Epithelial cell of proximal tubule (primary cell): ENCODE data around the gene DHX8. TPM values are rescaled to one million over a fixed set of nuclear protein-coding genes. Genes with fewer than 3 reads are reported as not detected.

Experiments
- DNase-seq: peaks from one replicate; pipeline ENCODE4 v3.0.0-alpha.2; 2011; ENCODE audit warnings: low read depth
- H3K4me3 ChIP-seq: 2 replicates; pipeline ENCODE4 v1.5.1; 2011; ENCODE audit warnings: low read depth, mild to moderate bottlenecking, low read length
- total RNA-seq: library from RNA; depleted of rRNA; stranded (reverse); fragments of >200 nt; gene quantifications from 2 replicates; pipeline ENCODE4 v1.2.3, GENCODE V29; 2015
- TF ChIP-seq, protein P1 (sequence below): conservative IDR thresholded peaks from 2 replicates; pipeline ENCODE4 v1.5.1; 2012; ENCODE audit warnings: low read depth, mild to moderate bottlenecking, low read length

The DHX8 gene
- total RNA-seq, 1 donor from 2014 or later = 25.8 TPM

DNA sequence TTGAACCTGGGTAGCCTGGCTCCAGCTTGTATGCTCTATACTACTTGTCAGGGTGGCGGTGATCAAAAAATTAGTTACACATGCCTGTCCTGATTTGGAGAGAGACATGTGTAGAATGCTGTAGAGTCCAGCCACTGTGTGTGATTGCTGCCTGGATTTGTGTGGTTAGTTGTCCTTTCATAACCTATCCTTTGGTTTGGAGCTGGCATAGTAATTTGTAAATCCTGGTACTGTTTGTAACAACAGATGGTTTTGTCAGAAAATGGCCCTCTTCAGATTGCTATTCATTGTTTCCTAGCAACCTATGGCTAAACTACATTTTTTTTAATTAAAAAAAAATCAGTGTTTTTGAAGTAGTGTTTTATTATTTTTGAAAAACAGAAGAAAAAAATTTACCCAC, 31.9 kb downstream of the DHX8 start:
- TF ChIP-seq, protein P1, sequence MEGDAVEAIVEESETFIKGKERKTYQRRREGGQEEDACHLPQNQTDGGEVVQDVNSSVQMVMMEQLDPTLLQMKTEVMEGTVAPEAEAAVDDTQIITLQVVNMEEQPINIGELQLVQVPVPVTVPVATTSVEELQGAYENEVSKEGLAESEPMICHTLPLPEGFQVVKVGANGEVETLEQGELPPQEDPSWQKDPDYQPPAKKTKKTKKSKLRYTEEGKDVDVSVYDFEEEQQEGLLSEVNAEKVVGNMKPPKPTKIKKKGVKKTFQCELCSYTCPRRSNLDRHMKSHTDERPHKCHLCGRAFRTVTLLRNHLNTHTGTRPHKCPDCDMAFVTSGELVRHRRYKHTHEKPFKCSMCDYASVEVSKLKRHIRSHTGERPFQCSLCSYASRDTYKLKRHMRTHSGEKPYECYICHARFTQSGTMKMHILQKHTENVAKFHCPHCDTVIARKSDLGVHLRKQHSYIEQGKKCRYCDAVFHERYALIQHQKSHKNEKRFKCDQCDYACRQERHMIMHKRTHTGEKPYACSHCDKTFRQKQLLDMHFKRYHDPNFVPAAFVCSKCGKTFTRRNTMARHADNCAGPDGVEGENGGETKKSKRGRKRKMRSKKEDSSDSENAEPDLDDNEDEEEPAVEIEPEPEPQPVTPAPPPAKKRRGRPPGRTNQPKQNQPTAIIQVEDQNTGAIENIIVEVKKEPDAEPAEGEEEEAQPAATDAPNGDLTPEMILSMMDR = no peak
- H3K4me3 ChIP-seq = no peak overlapping the region
- no peak for DNase-seq

DNA sequence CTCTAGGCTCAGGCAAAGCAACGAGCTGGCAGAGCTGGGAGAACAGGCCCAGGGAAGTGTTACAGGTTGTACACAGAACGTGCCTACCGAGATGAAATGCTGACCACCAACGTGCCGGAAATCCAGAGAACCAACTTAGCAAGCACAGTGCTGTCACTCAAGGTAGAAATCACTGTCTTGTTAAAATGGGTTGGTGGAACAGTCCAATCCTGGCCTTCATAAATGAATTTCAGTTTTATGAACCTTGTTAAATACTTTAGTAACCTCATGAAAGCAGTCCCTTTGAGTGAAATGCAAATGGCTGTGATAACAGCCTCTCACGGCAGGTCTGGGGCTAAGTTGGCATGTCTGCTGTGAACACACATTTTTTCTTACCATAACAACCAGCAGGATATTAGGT, 33.4 kb downstream of the DHX8 start:
- H3K4me3 ChIP-seq = no peak overlapping the region
- TF ChIP-seq, protein P1 = no peak
- DNase-seq = no peak

DNA sequence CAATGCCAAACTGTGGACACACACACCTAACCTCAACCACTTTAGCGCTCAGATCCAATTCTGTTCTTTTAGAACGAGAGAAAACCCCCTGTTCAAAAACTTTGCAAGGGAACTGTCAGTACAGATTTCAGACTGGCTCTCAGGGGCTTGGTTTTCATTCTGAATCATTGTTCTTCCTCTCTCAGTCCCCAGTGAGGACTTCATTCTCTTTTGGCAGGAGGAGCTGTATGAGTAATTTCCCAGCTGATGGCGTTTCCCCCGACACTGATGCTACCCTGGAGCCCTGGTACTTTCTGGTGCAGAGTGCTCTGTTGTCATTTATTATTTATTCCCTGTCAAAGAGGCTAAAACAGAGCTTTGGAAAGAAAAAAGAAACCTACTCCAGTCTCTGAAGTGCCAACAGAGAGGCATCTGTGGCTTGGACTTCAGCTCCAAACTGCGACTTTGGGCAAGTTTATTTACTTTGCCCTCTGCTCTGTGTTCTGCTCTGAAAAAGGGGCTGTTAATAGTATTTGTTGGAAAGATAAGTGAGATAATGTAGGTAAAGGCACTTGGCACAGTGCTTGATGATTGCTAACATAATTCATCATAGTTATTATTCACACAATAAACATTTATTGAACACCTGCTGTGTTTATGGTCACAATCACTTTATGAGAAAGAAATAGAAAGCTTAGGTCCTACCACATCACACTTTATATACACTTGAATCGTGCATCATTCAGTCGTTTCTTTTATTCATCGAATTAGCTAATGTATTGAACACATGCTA, 34.0 kb downstream of the DHX8 start:
- DNase-seq = no peak
- TF ChIP-seq, protein P1 = no peak
- H3K4me3 ChIP-seq = no peak overlapping the region

DNA sequence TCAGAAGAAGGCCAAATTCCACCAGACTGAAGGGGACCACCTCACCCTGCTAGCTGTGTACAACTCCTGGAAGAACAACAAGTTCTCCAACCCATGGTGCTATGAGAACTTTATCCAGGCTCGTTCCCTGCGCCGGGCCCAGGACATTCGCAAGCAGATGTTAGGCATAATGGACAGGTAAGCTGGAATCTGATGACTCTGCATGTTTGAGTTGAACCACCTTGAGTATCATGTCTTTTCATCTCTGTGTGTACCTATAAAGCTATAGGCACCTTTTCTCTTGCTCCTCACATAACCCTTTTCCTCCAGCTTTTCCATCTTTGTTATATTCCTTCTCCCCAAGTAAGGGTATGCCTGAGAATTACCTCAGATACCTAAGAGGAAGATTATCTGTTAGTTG, 37.6 kb downstream of the DHX8 start:
- TF ChIP-seq, protein P1 = no peak
- DNase-seq = no peak

DNA sequence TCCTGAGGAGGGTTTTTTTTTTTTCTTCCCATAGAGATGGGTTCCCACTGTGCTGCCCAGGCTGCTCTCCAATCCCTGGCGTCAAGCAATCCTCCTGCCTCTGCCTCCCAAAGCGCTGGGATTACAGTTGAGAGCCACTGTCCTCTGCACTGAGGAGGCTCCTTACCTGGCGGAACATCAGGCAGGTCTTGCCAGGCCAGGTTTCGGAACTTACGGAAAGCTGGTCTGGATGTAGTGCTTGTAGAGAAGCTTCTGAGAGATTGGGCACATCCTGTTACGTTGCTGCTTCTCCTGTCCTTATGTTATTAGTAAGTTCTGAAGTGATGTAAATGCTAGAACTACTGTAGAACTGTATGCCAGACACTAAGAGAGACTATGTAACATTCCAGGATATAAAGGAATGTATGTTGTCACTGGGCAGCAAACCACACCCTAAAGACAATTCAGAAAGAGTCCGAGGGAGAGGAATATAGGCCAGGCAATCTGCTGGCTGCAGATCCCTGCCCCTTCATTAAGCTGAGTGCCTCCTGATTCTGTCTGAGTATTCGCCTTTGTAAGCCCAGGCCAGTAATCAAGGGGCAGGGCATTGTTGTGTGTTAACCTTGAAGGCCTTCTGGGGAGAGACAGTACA, 41.3 kb downstream of the DHX8 start:
- TF ChIP-seq, protein P1 = no peak
- no peak for DNase-seq
- no peak overlapping the region for H3K4me3 ChIP-seq

More for the DNA sequence above, 37.6 kb downstream of the DHX8 start:
- H3K4me3 ChIP-seq = no peak overlapping the region

DNA sequence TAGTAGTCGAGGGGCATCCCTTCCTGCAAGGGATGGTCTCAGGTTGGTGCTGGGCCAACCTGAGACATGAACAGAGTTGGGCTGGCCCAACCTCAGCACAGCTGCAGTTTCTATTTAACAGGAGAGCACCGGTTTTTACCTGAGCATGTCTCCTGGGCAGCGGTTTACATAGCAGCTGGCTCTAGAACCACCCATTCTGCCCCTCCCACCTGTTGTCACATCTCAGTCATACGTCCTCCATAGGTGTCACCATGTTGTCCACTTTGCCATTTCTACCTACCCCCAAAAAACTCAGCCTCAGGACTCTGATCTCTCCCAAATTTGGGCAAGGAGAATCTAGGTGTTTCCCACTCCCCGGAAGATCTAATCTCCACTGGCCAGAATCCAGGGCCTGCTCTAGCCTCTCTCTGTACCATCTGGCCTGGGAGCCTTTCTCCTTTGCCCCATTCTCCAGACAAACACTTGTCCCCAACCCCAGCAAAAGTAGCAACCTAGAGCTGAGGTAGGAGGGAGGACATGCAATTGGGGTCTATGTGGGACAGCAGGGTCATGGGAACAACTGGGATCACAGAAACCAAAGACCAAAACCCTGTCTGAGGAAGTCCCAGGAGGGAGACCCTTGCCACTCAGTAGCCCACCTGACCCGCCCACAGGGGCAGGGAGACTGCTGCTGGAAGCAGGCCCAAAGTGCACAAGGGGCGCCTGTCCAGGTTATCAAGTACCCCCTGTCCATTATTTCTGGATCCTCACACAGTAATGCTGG, 43.3 kb downstream of the DHX8 start:
- no peak for DNase-seq
- no peak overlapping the region for H3K4me3 ChIP-seq
- TF ChIP-seq, protein P1 = no peak
